OCI-LY1 (cell line): Measurements from ENCODE around the gene DPP6.

Experiments
- H2AFZ ChIP-seq: fragments of 200-600 bp; sonication (generic), shearing (Covaris generic); 2 replicates; pipeline ENCODE4 v1.6.0; 2014; ENCODE audit warnings: antibody characterized with exemption, mild to moderate bottlenecking, low read length
- H3F3A ChIP-seq: fragments of 200-600 bp; sonication (generic), shearing (Covaris generic); 2 replicates; pipeline ENCODE4 v1.6.0; 2014; ENCODE audit warnings: mild to moderate bottlenecking, antibody characterized with exemption, low read length, moderate library complexity; ENCODE audit not compliant: insufficient read depth
- H3K27ac ChIP-seq: fragments of 200-600 bp; sonication (generic); 2 replicates; pipeline ENCODE4 v1.5.1; 2014; ENCODE audit warnings: low read length, mixed run types, mild to moderate bottlenecking, low read depth; ENCODE audit not compliant: poor library complexity, severe bottlenecking
- H3K27me3 ChIP-seq: fragments of 200-600 bp; sonication (generic); 2 replicates; pipeline ENCODE4 v1.6.0; 2014; ENCODE audit warnings: antibody characterized with exemption, mild to moderate bottlenecking, low read length, moderate library complexity; ENCODE audit not compliant: insufficient read depth
- H3K36me3 ChIP-seq: fragments of 200-600 bp; sonication (generic); 2 replicates; pipeline ENCODE4 v1.6.1; 2014; ENCODE audit warnings: mild to moderate bottlenecking, antibody characterized with exemption, low read length, moderate library complexity, mixed read lengths; ENCODE audit not compliant: insufficient read depth
- H3K4me1 ChIP-seq: fragments of 200-600 bp; sonication (generic); 2 replicates; pipeline ENCODE4 v1.5.1; 2014; ENCODE audit warnings: mild to moderate bottlenecking, low read length, moderate library complexity; ENCODE audit not compliant: insufficient read depth, severe bottlenecking
- H3K4me2 ChIP-seq: fragments of 200-600 bp; sonication (generic), shearing (Covaris generic); 2 replicates; pipeline ENCODE4 v1.6.1; 2014; ENCODE audit warnings: low read length
- H3K4me3 ChIP-seq: fragments of 200-600 bp; sonication (generic); 2 replicates; pipeline ENCODE4 v1.5.1; 2014; ENCODE audit warnings: low read length, low read depth, mild to moderate bottlenecking, mixed read lengths; ENCODE audit not compliant: poor library complexity, severe bottlenecking
- H3K79me2 ChIP-seq: fragments of 200-600 bp; shearing (Covaris generic); 2 replicates; pipeline ENCODE4 v1.6.1; 2016; ENCODE audit warnings: mixed run types, low read length, mixed read lengths; ENCODE audit not compliant: insufficient read depth
- H3K9ac ChIP-seq: fragments of 200-600 bp; sonication (generic), shearing (Covaris generic); 2 replicates; pipeline ENCODE4 v1.6.1; 2014; ENCODE audit warnings: mild to moderate bottlenecking, low read length, mixed read lengths
- H3K9me2 ChIP-seq: fragments of 200-600 bp; sonication (generic), shearing (Covaris generic); 2 replicates; pipeline ENCODE4 v1.6.1; 2014; ENCODE audit warnings: low read depth, mild to moderate bottlenecking, low read length, mixed read lengths
- H3K9me3 ChIP-seq: fragments of 200-600 bp; shearing (Covaris generic); 2 replicates; pipeline ENCODE4 v1.6.1; 2014; ENCODE audit warnings: low read length, mixed read lengths
- H4K20me1 ChIP-seq: fragments of 200-600 bp; sonication (generic), shearing (Covaris generic); 2 replicates; pipeline ENCODE4 v1.6.0; 2016; ENCODE audit warnings: mild to moderate bottlenecking, low read length; ENCODE audit not compliant: insufficient read depth
- CTCF ChIP-seq: fragments of 200-600 bp; sonication (generic), shearing (Covaris generic); IDR thresholded peaks from 2 replicates; pipeline ENCODE4 v1.5.1; 2017; ENCODE audit warnings: mild to moderate bottlenecking, antibody characterized with exemption, low read length, moderate library complexity, mixed read lengths
- EZH2 ChIP-seq: fragments of 200-600 bp; sonication (generic), shearing (Covaris generic); IDR thresholded peaks from 2 replicates; pipeline ENCODE4 v1.8.0; 2017; ENCODE audit warnings: borderline replicate concordance, mixed run types, mild to moderate bottlenecking, antibody characterized with exemption, low read length, moderate library complexity, mixed read lengths

The DPP6 gene

GRCh38 chr7:154252046-154252445, 199.8 kb downstream of the DPP6 start:
- Histone ChIP-seq H3K27ac (no peak overlapping the region), H3K79me2 (no peaks in the 10 kb centered on the region), H3K4me2 (no peak overlapping the region), H3F3A (no peaks in the 10 kb centered on the region), H3K9me3 (no peaks in the 10 kb centered on the region), H3K36me3 (no peaks in the 10 kb centered on the region), H2AFZ (no peak overlapping the region), H3K27me3 (no peaks in the 10 kb centered on the region; the same call in 1 of the 2 replicates), H3K9me2 (no peaks in the 10 kb centered on the region), H4K20me1 (no peaks in the 10 kb centered on the region), H3K4me3 (no peak overlapping the region), H3K4me1 (no peaks in the 10 kb centered on the region), H3K9ac (no peak overlapping the region)
- TF ChIP-seq EZH2 (no peak), CTCF (no peak)

GRCh38 chr7:154253810-154254209, 201.6 kb downstream of the DPP6 start:
- Histone ChIP-seq H3K9me3 (no peaks in the 10 kb centered on the region), H3K9me2 (no peaks in the 10 kb centered on the region), H3K4me2 (no peak overlapping the region), H3K36me3 (no peaks in the 10 kb centered on the region), H2AFZ (no peak overlapping the region), H3K9ac (no peak overlapping the region), H3F3A (no peaks in the 10 kb centered on the region), H3K4me3 (no peak overlapping the region), H3K4me1 (no peaks in the 10 kb centered on the region), H4K20me1 (no peaks in the 10 kb centered on the region), H3K27ac (no peak overlapping the region), H3K27me3 (no peaks in the 10 kb centered on the region; the same call in 1 of the 2 replicates), H3K79me2 (no peaks in the 10 kb centered on the region)
- TF ChIP-seq EZH2 (no peak), CTCF (no peak)

GRCh38 chr7:154255324-154255723, 203.1 kb downstream of the DPP6 start:
- H3K9me2 ChIP-seq = no peaks in the 10 kb centered on the region
- no peak overlapping the region for H2AFZ ChIP-seq
- no peak overlapping the region for H3K4me2 ChIP-seq
- H3K9me3 ChIP-seq = no peaks in the 10 kb centered on the region
- no peak overlapping the region for H3K4me3 ChIP-seq
- H3K27ac ChIP-seq = no peak overlapping the region
- no peaks in the 10 kb centered on the region for H4K20me1 ChIP-seq
- H3K79me2 ChIP-seq = no peaks in the 10 kb centered on the region
- no peaks in the 10 kb centered on the region for H3F3A ChIP-seq
- no peaks in the 10 kb centered on the region for H3K4me1 ChIP-seq
- no peaks in the 10 kb centered on the region for H3K36me3 ChIP-seq
- no peaks in the 10 kb centered on the region; the same call in 1 of the 2 replicates for H3K27me3 ChIP-seq
- no peak overlapping the region for H3K9ac ChIP-seq
- TF ChIP-seq EZH2 = no peak
- TF ChIP-seq CTCF = no peak
